Activated CD8-positive, alpha-beta memory T cell treated with anti-CD3 and anti-CD28 coated beads for 36 hours (primary cell): ENCODE measurements around the gene DCANP1. TPM values are rescaled to one million over a fixed set of nuclear protein-coding genes. Genes with fewer than 3 reads are reported as not detected.
"Not testable (repeated sequence)": the region's sequence is repeated elsewhere in the genome, so short reads cannot be mapped to it uniquely, and the experiment has no call there.

ENCODE experiments used
- CTCF ChIA-PET: fragments of 350-600 bp; sonication (Branson Sonifier 250); formaldehyde crosslinking; loops from one replicate; lab custom pipeline; 2021; ENCODE audit warnings: antibody characterized with exemption; lab: Charles Lee
- POLR2A ChIA-PET: fragments of 350-600 bp; sonication (Branson Sonifier 250); formaldehyde crosslinking; loops from one replicate; lab custom pipeline; 2021; ENCODE audit warnings: antibody characterized with exemption; lab: Charles Lee
- total RNA-seq, 2 experiments: library from RNA; stranded (reverse); gene quantifications; one replicate each; pipeline ENCODE4 v1.2.3, GENCODE V29; 2021

Gene DCANP1
- not detected for total RNA-seq

- ChIA-PET POLR2A (no interaction called here), CTCF (no interaction called here)
Measured at GRCh38 chr5:135447298-135447929, at the start of gene DCANP1. TSS of gene DCANP1 (minus strand) at chr5:135447348. CDS start at chr5:135447108, 240 bp downstream.

DNA sequence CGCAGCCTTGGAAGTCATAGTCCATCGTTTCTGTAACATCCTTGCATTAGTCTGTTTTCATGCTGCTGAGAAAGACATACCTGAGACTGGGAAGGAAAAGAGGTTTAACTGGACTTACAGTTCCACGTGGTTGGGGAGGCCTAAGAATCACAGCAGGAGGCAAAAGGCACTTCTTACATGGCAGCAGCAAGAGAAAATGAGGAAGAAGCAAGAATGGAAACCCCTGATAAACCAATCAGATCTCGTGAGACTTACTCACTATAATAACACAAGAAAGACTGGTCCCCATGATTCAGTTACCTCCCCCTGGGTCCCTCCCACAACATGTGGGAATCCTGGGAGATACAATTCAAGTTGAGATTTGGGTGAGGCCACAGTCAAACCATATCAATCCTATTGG lies 48.4 kb upstream of the DCANP1 start:
- CTCF ChIA-PET, POLR2A ChIA-PET: not testable (repeated sequence)

GRCh38 chr5:135494196-135494595 lies 47.0 kb upstream of the DCANP1 start:
- CTCF ChIA-PET, result interaction anchor here (0.5 to 1.6 kb wide), 2 partner anchors 22 to 28 kb away, joined by 3 read pairs; no protein-coding TSS in a partner anchor

DNA sequence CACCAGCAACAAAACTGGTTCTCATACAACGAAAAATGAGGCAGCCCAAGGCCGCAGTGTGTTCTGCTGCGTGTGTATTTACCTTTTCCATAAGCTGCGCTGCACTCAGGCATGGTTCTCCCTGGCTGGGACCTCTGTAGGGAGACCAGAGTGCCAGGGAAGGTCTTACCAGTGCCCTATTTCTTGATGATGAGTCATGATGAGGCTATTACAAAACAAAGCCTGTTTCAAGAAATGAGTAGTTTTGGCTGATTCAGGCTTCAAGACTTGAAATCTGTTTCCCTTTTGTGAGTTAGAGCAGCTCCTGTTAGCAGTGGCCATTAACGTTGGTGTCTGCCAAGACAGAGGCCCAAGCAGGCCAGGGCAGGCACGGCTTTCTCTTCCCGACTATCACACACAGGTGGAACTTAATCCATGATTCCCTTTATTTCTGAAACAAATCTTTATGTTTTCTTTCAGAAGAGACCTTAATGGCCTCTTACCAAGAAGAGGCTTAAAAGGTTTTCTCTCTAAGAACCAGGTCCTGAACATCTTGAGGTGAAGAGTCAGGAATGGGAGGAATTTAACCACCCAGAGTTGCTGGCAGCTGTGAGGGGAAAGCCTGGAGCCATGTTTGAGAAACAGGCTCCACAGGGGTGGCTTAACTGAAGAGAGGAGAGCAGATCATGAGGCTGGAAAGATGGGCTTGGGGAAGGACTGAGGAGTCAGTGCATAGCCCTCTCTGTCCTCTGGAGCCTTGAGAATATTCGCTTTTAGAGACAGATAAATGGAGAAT lies 46.4 kb upstream of the DCANP1 start:
- CTCF ChIA-PET, result interaction anchor here (0.5 to 1.6 kb wide), 2 partner anchors 23 to 27 kb away, joined by 3 read pairs; no protein-coding TSS in a partner anchor

More at GRCh38 chr5:135494196-135494595, 47.0 kb upstream of the DCANP1 start:
- POLR2A ChIA-PET, result no interaction called here

DNA sequence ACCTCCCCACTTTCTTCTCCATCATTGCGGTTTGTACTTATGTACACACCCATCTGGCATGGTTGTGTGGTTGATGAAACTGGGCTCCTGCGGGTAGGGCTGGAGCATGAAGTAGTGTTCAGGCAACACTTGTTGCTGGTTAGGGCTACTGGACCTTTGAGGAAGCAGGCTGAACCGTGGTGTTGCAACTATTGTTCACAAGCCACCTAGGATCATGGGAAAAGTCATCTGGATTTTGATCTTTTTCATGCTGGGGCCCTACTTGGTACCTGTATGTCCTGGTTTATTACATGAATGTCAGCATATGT lies 45.1 kb upstream of the DCANP1 start:
- ChIA-PET CTCF (no interaction called here), POLR2A (no interaction called here)

More for the DNA sequence above, 46.4 kb upstream of the DCANP1 start:
- POLR2A ChIA-PET, result no interaction called here

DNA sequence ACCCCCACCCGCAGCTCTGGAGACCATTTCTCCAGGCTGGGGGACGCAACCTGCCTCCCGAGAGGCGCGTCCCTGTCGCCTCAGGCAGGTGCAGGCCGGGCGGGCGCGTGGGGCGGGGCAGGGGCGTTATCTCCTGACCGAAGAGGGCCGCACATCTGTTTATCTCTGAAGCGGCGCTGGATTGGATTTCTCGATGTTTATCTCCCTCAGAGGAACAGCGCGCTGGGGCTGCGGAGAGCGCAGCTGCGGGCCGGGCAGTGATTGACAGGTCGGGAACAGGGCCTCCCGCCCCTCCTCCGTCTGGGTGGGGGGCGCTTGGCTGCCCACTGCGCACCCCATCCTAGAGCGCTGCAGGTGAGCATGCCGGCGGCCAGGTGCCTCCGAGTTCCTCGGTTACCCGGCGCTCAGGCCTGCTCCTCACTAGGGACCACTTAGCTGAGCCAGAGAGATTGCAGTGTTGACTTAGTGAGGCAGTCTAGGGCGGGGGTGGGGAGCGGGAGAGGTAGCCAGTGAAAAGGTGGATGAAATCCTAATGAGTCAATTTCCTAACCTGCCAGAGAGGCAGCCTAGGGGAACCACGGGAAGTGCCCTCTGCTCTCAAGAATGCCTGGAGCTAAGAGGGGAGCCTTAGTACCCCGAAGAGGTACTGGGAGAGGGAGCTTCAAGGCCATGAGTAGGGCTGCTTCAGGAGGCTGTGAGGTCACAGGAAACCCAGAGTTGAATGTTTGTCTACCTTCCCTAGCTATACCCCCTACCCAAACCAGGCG lies 44.6 kb upstream of the DCANP1 start:
- ChIA-PET CTCF (no interaction called here), POLR2A (no interaction called here)

- ChIA-PET CTCF (no interaction called here), POLR2A (no interaction called here)
Measured at GRCh38 chr5:135491038-135491551, 43.9 kb upstream of the DCANP1 start.

GRCh38 chr5:135490245-135491037 lies 43.3 kb upstream of the DCANP1 start:
- POLR2A ChIA-PET, result no interaction called here
- CTCF ChIA-PET, result no interaction called here

- ChIA-PET CTCF (no interaction called here), POLR2A (no interaction called here)
Measured at GRCh38 chr5:135489466-135490244, 42.5 kb upstream of the DCANP1 start.

GRCh38 chr5:135488727-135489465 lies 41.7 kb upstream of the DCANP1 start:
- POLR2A ChIA-PET, result no interaction called here
- CTCF ChIA-PET, result interaction anchor here (1.0 kb wide), 1 partner anchor 15 kb away, joined by 3 read pairs; no protein-coding TSS in a partner anchor

- POLR2A ChIA-PET, result no interaction called here
- CTCF ChIA-PET, result interaction anchor here (1.0 to 1.5 kb wide), 3 partner anchors 16 to 71 kb away, joined by 3 to 4 read pairs (median 3); no protein-coding TSS in a partner anchor
Measured at GRCh38 chr5:135487839-135488514, 40.8 kb upstream of the DCANP1 start.

DNA sequence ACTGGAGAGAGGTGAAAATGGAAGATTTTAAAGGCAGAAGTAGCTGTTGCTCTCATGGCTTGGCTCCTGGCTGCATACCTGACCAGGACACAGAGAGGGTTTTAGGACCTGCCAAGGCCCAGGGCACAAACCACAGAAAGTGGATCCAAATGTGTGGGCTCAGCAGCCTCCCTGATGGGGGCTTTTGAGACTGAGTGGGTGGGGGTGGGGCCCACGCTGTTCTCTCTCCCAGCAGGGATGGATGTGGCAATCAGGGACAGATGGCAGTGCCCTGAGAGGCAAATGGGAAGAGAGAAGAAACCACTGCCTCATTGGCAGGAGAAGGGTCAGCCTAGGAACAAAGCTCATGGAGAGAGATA lies 39.9 kb upstream of the DCANP1 start:
- ChIA-PET CTCF (interaction anchor here (1.3 to 1.5 kb wide), 2 partner anchors 21 to 72 kb away, joined by 3 to 4 read pairs; no protein-coding TSS in a partner anchor), POLR2A (no interaction called here)

DNA sequence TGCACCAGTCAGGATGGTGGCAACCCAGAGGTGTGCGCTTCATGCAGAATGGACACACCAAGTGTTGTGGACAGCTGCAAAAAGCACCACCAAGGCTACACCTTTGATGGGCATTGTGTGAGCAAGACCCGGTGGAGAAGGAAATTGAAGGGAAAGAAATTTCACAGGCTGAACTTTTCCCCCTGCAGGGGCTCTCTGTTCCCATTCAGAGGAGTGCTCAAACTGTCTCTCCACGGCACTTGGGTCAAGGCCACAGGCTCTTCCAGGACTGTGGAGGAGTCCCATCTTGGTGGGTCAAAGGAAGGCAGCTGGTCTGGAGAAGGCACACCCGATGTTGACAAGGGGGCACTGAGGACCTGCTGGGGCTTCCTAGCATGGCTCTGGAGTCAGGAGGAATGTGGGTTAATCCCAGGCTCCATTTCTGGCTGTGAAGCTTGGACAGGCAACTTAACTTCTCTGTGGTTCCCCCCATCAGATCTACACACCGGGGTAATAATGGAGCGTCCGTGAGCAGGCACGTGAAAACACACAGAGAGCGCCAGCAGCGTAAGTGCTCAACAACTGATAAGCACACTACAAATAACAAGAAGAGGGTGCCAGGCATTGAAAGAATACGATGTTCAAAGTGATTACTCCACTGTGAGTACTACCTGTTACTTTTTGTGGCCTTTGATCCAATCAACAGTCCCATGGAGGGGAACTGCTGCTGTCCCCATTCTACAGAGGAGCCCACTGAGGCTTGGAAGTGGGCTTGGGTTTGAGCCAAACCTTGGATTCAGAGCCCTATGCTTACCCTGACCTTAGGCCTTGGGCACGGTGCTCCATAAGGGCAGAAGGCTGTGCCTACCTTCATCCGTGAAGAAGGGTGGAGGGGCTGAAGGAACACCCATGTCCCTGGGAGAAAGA lies 39.2 kb upstream of the DCANP1 start:
- ChIA-PET POLR2A (no interaction called here), CTCF (no interaction called here)

- CTCF ChIA-PET, result no interaction called here
Measured at GRCh38 chr5:135484674-135485086, 37.5 kb upstream of the DCANP1 start.

GRCh38 chr5:135483254-135483653 lies 36.1 kb upstream of the DCANP1 start:
- ChIA-PET CTCF (no interaction called here), POLR2A (no interaction called here)

More at GRCh38 chr5:135484674-135485086, 37.5 kb upstream of the DCANP1 start:
- POLR2A ChIA-PET, result no interaction called here

GRCh38 chr5:135482381-135482933 lies 35.3 kb upstream of the DCANP1 start:
- POLR2A ChIA-PET, result no interaction called here
- CTCF ChIA-PET, result no interaction called here
